Activated CD8-positive, alpha-beta T cell treated with anti-CD3 and anti-CD28 coated beads, Interleukin-2, amount 10 ng/mL, durations not matched to agents 7 days and 5 days (primary cell): Measurements from ENCODE around the gene CAPN9. TPM values are rescaled to one million over a fixed set of nuclear protein-coding genes. Genes with fewer than 3 reads are reported as not detected.

ENCODE experiments used
- ATAC-seq: fragments of 150-1000 bp; cut with Tn5 transposase; one replicate; pipeline ENCODE4 v1.10.0; 2021; ENCODE audit warnings: moderate library complexity
- CTCF ChIA-PET: fragments of 350-600 bp; sonication (Branson Sonifier 250); formaldehyde crosslinking; loops from one replicate; lab custom pipeline; 2021; ENCODE audit warnings: antibody characterized with exemption; lab: Charles Lee
- POLR2A ChIA-PET: fragments of 350-600 bp; sonication (Branson Sonifier 250); formaldehyde crosslinking; loops from one replicate; lab custom pipeline; 2021; ENCODE audit warnings: antibody characterized with exemption; lab: Charles Lee
- DNase-seq: peaks from one replicate; pipeline ENCODE4 v3.0.0-alpha.2; 2020
- H3K27ac Mint-ChIP-seq: one replicate; pipeline ENCODE4 v1.8.0; 2021; ENCODE audit warnings: mild to moderate bottlenecking, mixed read lengths
- H3K27me3 Mint-ChIP-seq: one replicate; pipeline ENCODE4 v1.8.0; 2021; ENCODE audit warnings: low read depth, mixed read lengths
- H3K36me3 Mint-ChIP-seq: one replicate; pipeline ENCODE4 v1.8.0; 2021; ENCODE audit warnings: low read depth, mixed read lengths
- H3K4me1 Mint-ChIP-seq: one replicate; pipeline ENCODE4 v1.8.0; 2021; ENCODE audit warnings: low read depth, mixed read lengths
- H3K4me3 Mint-ChIP-seq: one replicate; pipeline ENCODE4 v1.8.0; 2021; ENCODE audit warnings: mild to moderate bottlenecking, mixed read lengths
- H3K9me3 Mint-ChIP-seq: one replicate; pipeline ENCODE4 v1.8.0; 2022; ENCODE audit warnings: mixed read lengths; ENCODE audit not compliant: insufficient read depth
- total RNA-seq, 2 experiments: library from RNA; stranded (reverse); gene quantifications; one replicate each; pipeline ENCODE4 v1.2.3, GENCODE V29; 2021

CAPN9 gene
- total RNA-seq, 2 experiments from 2014 or later: not detected

- CTCF ChIA-PET: no interaction called here
- POLR2A ChIA-PET: no interaction called here
Measured at GRCh38 chr1:230816018-230816417, 68.8 kb downstream of the CAPN9 start.

GRCh38 chr1:230818367-230818766, 71.2 kb downstream of the CAPN9 start:
- POLR2A ChIA-PET: no interaction called here
- Mint-ChIP-seq H3K27ac (no peak overlapping the region), H3K27me3 (peaks cover 18% of the 10 kb centered on the region), H3K9me3 (peaks cover 5% of the 10 kb centered on the region), H3K36me3 (no peaks in the 10 kb centered on the region), H3K4me3 (no peak overlapping the region), H3K4me1 (no peaks in the 10 kb centered on the region)
- ATAC-seq (no peak), DNase-seq (no peak)
- CTCF ChIA-PET: no interaction called here

More at GRCh38 chr1:230816018-230816417, 68.8 kb downstream of the CAPN9 start:
- ATAC-seq (no peak), DNase-seq (no peak)
- Mint-ChIP-seq H3K27ac (no peak overlapping the region), H3K4me3 (no peak overlapping the region), H3K36me3 (no peaks in the 10 kb centered on the region), H3K4me1 (no peaks in the 10 kb centered on the region), H3K27me3 (peaks cover 23% of the 10 kb centered on the region), H3K9me3 (peaks cover 19% of the 10 kb centered on the region)

DNA sequence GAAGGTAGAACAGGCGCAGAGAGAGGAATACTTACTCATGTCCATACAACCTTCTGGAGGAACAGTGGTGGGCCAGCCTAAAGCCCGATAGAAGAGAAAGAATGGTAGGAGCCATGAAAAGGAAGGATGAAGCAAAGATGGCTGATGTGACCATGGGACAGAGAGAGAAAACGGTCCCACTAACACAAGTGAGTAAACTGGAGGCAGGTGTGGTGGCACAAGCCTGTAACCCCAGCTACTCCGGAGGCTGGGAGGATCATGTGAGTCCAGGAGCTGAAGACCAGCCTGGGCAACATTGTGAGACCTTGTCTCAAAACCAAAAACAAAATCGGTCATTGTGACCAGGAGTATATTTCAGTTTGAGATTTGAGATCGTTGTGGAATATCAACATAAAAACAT, 71.7 kb downstream of the CAPN9 start:
- peaks cover 18% of the 10 kb centered on the region for H3K27me3 Mint-ChIP-seq
- ATAC-seq (no peak), DNase-seq (no peak)
- CTCF ChIA-PET: no interaction called here
- no peak overlapping the region for H3K4me3 Mint-ChIP-seq
- POLR2A ChIA-PET: no interaction called here
- H3K36me3 Mint-ChIP-seq: no peaks in the 10 kb centered on the region
- no peaks in the 10 kb centered on the region for H3K9me3 Mint-ChIP-seq
- H3K27ac Mint-ChIP-seq: no peak overlapping the region
- no peaks in the 10 kb centered on the region for H3K4me1 Mint-ChIP-seq

DNA sequence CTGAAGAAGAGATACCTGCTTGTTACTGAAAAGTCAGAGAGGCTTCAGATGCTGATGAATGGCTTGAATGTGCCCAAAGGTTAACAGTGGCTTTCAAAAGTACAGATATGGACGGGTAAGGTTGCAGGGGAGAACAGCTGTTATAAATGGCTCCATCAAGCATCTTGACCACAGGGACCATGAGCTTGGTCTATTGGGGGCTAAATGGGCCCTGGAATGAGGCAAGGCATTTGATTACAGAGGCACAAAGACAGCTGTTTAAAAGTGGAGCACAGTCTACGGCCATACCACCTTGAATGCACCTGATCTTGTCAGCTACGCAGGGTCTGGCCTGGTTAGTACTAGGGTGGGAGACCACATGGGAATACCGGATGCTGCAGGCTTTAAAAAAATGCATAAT, 72.8 kb downstream of the CAPN9 start:
- Mint-ChIP-seq H3K27ac (no peak overlapping the region), H3K36me3 (no peaks in the 10 kb centered on the region), H3K27me3 (peaks cover 18% of the 10 kb centered on the region), H3K4me1 (no peaks in the 10 kb centered on the region), H3K4me3 (no peak overlapping the region), H3K9me3 (no peaks in the 10 kb centered on the region)
- POLR2A ChIA-PET: no interaction called here
- ATAC-seq (no peak), DNase-seq (no peak)
- CTCF ChIA-PET: no interaction called here

GRCh38 chr1:230820568-230820967, 73.4 kb downstream of the CAPN9 start:
- Mint-ChIP-seq H3K36me3 (no peaks in the 10 kb centered on the region), H3K9me3 (no peaks in the 10 kb centered on the region), H3K4me1 (no peaks in the 10 kb centered on the region), H3K27ac (no peak overlapping the region), H3K27me3 (peaks cover 13% of the 10 kb centered on the region), H3K4me3 (no peak overlapping the region)
- ChIA-PET CTCF (no interaction called here), POLR2A (no interaction called here)
- ATAC-seq: no peak
- DNase-seq: no peak

DNA sequence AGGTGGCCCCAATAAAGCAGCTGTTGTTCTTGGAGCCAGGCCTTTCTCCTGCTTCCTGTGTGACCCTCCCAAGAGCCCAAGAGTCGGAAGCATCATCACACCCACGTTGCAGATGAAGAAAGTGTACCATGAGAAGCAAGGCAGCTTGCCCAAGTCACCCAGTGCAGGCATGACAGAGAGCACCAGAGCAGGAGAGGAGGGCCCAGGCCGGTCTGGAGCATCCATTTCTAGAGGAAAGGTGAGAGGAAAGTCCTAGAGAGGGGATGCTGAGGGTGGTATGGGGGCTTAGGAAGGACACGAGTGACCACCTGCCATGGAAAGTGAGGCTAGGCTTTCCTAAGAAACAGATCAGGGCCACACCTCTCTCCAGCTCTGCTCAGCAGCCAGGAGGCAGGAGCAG, 74.2 kb downstream of the CAPN9 start:
- Mint-ChIP-seq H3K4me3 (no peak overlapping the region), H3K4me1 (no peaks in the 10 kb centered on the region), H3K27ac (no peak overlapping the region), H3K9me3 (no peaks in the 10 kb centered on the region), H3K36me3 (no peaks in the 10 kb centered on the region), H3K27me3 (peaks cover 13% of the 10 kb centered on the region)
- ChIA-PET POLR2A (no interaction called here), CTCF (no interaction called here)
- DNase-seq (no peak), ATAC-seq (no peak)

DNA sequence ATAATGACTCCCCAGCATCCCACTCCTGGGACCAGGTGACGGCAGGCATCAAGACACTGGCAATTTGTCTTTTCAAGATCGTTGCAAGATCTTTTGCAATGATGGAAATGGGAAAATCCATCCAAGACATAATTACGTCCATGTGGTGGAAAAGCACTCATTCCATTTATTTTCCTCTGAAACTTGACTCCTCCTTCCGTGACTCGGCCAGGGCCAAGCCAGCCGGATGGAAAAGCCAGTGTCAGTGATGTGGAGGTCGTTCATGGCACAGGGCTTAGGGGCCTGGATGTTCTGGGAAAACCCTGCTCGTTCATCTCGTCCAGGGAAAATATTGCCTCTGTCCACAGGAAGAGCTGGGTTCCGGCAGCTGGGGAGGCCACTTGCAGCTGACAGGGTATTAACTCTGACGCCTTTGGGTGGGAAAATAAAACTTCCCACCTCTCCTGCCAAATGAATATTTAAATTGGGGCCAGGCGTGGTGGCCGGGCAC, 74.9 kb downstream of the CAPN9 start:
- Mint-ChIP-seq H3K36me3 (no peaks in the 10 kb centered on the region), H3K9me3 (no peaks in the 10 kb centered on the region), H3K4me1 (no peaks in the 10 kb centered on the region), H3K27ac (no peak overlapping the region), H3K27me3 (peaks cover 9% of the 10 kb centered on the region), H3K4me3 (no peak overlapping the region)
- DNase-seq (no peak), ATAC-seq (no peak)
- ChIA-PET CTCF (no interaction called here), POLR2A (no interaction called here)

DNA sequence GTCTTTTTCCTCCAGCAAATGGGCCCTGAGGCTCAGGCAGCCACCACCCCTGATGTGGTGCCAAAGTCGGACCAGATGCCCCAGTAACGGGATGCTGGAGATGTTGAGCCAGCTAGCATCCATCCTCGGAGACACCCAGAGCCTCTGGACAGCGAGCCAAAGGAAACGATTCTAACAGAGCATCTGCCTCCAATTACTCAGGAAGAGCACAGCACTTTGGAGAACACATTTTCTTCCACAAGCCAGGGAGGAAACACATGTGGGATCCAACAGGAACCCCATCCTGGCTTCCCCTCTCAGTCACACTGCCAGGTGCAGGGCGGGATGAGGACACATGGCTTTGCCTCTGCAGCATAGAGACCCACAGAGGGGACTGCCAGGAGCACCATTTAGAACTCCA, 76.2 kb downstream of the CAPN9 start:
- ChIA-PET CTCF (no interaction called here), POLR2A (no interaction called here)
- no peak for DNase-seq
- Mint-ChIP-seq H3K36me3 (no peaks in the 10 kb centered on the region), H3K4me3 (no peak overlapping the region), H3K4me1 (no peaks in the 10 kb centered on the region), H3K27ac (no peak overlapping the region), H3K27me3 (peaks cover 5% of the 10 kb centered on the region), H3K9me3 (no peaks in the 10 kb centered on the region)
- ATAC-seq: no peak

DNA sequence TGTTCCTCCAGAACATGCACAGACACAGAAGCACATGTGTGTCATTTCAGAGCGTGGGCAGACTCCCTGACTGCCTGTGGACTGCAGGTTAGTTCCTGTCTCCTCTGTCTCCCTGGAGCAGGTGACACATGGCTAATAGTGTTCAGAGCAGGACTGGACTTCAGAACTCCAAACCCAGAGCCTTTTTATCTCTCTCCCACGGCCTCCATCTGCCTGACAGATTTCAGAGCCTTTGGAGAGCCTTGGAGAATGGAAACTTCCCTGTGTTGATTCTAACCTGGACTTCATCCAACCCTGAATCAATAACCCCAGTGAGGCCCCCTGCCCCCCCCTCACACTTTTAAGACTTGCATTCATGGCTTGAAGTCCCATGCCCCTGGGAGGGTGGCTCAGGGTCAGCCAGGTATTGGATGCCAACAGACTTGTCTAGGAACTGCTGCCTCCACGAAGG, 76.8 kb downstream of the CAPN9 start:
- Mint-ChIP-seq H3K36me3 (no peaks in the 10 kb centered on the region), H3K27me3 (peaks cover 5% of the 10 kb centered on the region), H3K4me3 (no peak overlapping the region), H3K9me3 (no peaks in the 10 kb centered on the region), H3K27ac (no peak overlapping the region), H3K4me1 (no peaks in the 10 kb centered on the region)
- no peak for ATAC-seq
- DNase-seq: no peak
- ChIA-PET POLR2A (no interaction called here), CTCF (no interaction called here)

DNA sequence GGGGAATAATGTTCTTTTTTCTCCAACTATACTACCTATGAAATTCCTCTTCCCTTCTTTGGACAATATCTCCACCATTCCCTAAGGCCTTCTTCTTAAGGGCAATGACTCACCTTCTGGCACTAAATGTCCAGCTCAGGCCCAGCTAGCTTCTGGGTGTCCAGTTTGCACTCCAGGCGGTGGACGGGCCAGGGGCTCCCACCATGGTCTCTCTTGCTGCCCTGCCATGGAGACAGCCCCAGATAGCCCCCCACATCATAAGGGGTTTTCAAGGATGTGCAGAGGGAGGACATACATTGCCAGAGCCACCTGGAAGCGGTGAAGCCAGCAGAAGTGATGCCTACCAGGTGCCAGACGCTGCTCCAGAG, 77.3 kb downstream of the CAPN9 start:
- no peak overlapping the region for H3K27ac Mint-ChIP-seq
- H3K4me1 Mint-ChIP-seq: no peaks in the 10 kb centered on the region
- H3K4me3 Mint-ChIP-seq: no peak overlapping the region
- ChIA-PET POLR2A (no interaction called here), CTCF (no interaction called here)
- H3K27me3 Mint-ChIP-seq: peaks cover 3% of the 10 kb centered on the region
- no peaks in the 10 kb centered on the region for H3K9me3 Mint-ChIP-seq
- ATAC-seq: no peak
- no peak for DNase-seq
- H3K36me3 Mint-ChIP-seq: no peaks in the 10 kb centered on the region

GRCh38 chr1:230824919-230825721, 77.9 kb downstream of the CAPN9 start:
- H3K9me3 Mint-ChIP-seq: no peaks in the 10 kb centered on the region
- H3K27ac Mint-ChIP-seq: no peak overlapping the region
- H3K36me3 Mint-ChIP-seq: no peaks in the 10 kb centered on the region
- DNase-seq (no peak), ATAC-seq (no peak)
- no peaks in the 10 kb centered on the region for H3K4me1 Mint-ChIP-seq
- ChIA-PET POLR2A (no interaction called here), CTCF (no interaction called here)
- H3K27me3 Mint-ChIP-seq: peaks cover 3% of the 10 kb centered on the region
- no peak overlapping the region for H3K4me3 Mint-ChIP-seq

DNA sequence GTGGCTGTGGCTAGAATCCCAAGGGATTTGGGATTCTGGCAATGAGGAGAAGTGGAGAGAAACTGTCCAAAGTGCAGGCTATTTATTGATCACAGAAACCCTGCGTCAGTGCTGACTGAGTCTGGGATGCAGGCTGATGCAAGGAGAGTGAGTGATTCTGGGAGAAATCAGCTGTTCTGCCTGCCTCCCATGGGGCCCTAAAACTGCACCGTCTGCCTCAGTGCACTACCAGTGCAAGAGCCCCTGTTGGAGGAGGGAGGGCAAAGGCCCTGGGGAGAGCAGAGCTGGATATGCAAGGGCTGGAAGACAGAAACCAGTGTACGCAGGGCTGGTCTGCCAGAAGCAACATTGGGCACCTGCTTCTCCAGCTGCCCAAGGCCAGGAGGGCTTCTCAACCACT, 78.6 kb downstream of the CAPN9 start:
- H3K4me1 Mint-ChIP-seq: no peaks in the 10 kb centered on the region
- H3K36me3 Mint-ChIP-seq: no peaks in the 10 kb centered on the region
- no peak for DNase-seq
- ATAC-seq: no peak
- no peaks in the 10 kb centered on the region for H3K9me3 Mint-ChIP-seq
- peaks cover 4% of the 10 kb centered on the region for H3K27me3 Mint-ChIP-seq
- H3K27ac Mint-ChIP-seq: no peak overlapping the region
- ChIA-PET POLR2A (no interaction called here), CTCF (no interaction called here)
- no peak overlapping the region for H3K4me3 Mint-ChIP-seq
